Stimulated activated naive CD4-positive, alpha-beta T cell treated with Interleukin-2 at 50 U/mL for 16 hours (primary cell): ENCODE results near the gene CD72.

ENCODE experiments used
- DNase-seq: peaks from one replicate; lab custom pipeline; 2025; lab: John Stamatoyannopoulos, UW

The CD72 gene, protein sequence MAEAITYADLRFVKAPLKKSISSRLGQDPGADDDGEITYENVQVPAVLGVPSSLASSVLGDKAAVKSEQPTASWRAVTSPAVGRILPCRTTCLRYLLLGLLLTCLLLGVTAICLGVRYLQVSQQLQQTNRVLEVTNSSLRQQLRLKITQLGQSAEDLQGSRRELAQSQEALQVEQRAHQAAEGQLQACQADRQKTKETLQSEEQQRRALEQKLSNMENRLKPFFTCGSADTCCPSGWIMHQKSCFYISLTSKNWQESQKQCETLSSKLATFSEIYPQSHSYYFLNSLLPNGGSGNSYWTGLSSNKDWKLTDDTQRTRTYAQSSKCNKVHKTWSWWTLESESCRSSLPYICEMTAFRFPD

GRCh38 chr9:35618325-35618727 is at the start of gene CD72:
TSS of gene CD72 (minus strand) at chr9:35618413. CDS start at chr9:35618303, 110 bp downstream.
- DNase-seq: no peak

DNA sequence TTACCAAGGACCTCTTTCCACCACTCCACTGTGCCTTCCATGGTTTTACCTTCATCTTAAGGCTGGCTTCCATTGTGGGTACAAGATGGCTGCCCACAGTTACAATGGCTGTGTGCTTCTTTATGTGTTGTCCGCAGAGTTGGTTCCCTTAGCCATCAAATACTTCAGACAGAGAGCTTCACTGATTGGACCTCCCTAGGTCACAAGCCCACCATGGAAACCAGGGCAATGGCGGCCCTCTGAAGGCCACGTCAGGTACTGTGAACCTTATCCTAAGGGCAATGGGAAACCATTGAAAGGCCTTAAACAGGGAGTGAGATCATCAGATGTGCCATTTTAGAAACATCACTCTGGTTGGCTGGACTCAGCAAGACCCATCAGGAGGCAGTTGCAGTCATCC is 49.7 kb upstream of the CD72 start:
- DNase-seq: no peak

GRCh38 chr9:35666549-35666948 is 48.3 kb upstream of the CD72 start:
- DNase-seq: no peak

GRCh38 chr9:35666045-35666444 is 47.8 kb upstream of the CD72 start:
- no peak for DNase-seq

- DNase-seq: no peak
Observed at GRCh38 chr9:35665471-35665818, 47.2 kb upstream of the CD72 start.

GRCh38 chr9:35664531-35665470 is 46.6 kb upstream of the CD72 start, which contains the start of gene ARHGEF39:
TSS of gene ARHGEF39 (minus strand) at chr9:35665195. CDS start at chr9:35665169, 26 bp downstream.
- peak; percentile 65 for DNase-seq

DNA sequence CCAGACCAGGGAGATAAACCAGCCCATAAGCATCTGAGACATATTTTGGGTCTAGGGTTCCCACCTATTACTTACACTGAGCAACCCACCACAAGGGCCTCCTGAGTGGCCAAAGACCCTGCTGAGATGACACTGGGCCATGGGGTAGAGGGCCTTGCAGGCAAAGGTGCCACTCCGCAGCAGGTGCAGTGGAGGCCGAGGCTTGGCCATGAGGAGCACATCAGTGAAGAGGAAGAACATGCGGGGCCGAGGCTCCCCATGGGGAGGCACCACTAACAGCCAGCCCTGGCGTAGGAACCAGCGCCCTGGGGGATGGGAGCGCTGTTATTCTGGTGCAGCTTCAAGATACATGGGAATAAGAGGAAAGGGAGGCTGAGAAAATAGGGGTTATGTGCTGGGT is 44.2 kb upstream of the CD72 start:
- no peak for DNase-seq

GRCh38 chr9:35661756-35662350 is 43.6 kb upstream of the CD72 start:
- DNase-seq: no peak

DNA sequence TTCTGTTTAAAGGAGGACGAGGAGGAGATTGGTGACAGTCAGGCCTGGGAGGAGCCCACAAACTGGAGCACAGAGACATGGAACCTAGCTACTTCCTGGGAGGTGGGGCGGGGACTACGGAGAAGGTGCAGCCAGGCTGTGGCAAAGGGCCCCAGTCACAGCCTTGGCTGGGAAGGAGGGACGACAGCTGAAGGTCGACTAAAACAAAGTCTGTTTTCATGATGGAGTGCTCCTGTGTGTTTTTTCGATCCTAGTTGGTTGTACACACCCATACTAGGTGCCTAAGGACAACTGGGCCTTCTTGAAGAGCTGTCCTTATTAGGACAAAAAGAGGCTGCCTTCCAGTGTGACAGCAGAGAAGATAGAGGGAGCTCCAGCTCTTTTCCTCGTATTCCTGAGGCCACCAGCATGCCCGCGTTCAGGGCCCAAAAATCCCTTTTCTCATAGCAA is 42.8 kb upstream of the CD72 start:
- no peak for DNase-seq

- no peak for DNase-seq
Observed at GRCh38 chr9:35659340-35659739, 41.1 kb upstream of the CD72 start.

DNA sequence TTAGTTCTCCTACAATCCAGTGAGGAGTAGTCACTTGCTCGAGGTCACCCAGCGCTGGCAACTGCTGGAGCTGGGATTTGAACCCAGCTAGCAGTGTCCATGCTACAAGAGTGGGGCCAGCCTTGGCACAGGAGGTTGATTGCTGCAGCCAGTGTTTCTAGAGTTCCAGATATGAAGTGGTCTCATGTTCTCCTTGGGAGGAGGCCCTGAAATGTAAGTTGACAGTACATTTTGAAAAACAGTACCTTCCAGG is 40.7 kb upstream of the CD72 start:
- no peak for DNase-seq

- peak; percentile 73 for DNase-seq
Observed at GRCh38 chr9:35658137-35658967, 40.1 kb upstream of the CD72 start, which contains the start of gene CCDC107. TSS of gene CCDC107 (plus strand) at chr9:35658292. CDS start at chr9:35658380, 88 bp downstream.

- DNase-seq: peak; percentile 94
Observed at GRCh38 chr9:35657546-35658136, 39.4 kb upstream of the CD72 start, which contains the start of gene RMRP. TSS of gene RMRP (minus strand) at chr9:35658019.

DNA sequence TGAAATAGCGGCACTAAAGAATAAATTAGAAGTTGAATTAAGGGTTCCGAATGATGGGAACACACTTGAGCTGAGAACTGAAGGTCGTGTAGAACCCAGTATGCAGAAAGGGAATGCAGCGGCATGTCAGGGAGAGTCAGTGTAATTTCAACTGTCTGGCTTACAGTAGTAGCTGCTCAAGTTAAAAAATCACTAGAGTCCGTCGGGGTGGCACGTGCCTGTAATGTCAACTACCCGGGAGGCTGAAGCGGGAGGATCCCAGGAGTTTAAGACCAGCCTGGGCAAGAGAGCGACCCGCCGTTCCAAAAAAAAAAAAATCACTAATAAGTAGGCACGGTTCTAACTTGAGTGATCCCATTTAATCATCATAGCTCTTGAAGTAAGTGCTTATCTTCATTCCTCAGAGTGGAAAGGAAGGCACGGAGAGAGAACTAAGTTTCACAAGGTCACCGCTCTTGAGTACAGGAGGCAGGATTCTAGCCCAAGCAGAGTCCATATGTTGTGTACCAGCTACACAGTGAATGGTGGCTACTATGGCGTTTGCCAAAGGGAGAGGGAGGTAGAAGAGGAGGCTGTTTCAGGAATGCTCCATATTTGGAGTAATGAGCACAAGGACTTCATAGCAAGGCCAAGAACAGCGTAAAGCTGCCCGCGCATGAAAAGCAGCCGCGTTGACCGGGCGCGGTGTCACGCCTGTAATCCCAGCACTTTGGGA is 38.8 kb upstream of the CD72 start:
- no peak for DNase-seq

DNA sequence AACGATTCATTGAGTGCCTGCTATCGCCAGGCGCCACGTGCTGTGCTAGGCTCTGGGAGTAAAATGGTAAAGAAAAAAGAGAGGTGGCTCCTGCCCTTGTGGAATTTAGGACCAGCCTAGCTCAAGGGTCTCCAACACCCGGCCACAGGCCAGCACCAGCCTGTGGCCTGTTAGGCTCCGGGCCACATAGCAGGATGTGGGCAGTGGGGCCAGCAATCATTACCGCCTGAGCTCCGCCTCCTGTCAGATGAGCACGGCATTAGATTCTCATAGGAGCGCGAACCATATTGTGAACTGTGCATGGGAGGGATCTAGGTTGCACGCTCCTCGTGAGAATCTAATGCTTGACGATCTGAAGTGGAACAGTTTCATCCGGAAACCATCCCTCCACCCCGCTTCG is 38.1 kb upstream of the CD72 start:
- no peak for DNase-seq

- no peak for DNase-seq
Observed at GRCh38 chr9:35653611-35654010, 35.4 kb upstream of the CD72 start.

GRCh38 chr9:35652829-35653209 is 34.6 kb upstream of the CD72 start:
- DNase-seq: no peak

DNA sequence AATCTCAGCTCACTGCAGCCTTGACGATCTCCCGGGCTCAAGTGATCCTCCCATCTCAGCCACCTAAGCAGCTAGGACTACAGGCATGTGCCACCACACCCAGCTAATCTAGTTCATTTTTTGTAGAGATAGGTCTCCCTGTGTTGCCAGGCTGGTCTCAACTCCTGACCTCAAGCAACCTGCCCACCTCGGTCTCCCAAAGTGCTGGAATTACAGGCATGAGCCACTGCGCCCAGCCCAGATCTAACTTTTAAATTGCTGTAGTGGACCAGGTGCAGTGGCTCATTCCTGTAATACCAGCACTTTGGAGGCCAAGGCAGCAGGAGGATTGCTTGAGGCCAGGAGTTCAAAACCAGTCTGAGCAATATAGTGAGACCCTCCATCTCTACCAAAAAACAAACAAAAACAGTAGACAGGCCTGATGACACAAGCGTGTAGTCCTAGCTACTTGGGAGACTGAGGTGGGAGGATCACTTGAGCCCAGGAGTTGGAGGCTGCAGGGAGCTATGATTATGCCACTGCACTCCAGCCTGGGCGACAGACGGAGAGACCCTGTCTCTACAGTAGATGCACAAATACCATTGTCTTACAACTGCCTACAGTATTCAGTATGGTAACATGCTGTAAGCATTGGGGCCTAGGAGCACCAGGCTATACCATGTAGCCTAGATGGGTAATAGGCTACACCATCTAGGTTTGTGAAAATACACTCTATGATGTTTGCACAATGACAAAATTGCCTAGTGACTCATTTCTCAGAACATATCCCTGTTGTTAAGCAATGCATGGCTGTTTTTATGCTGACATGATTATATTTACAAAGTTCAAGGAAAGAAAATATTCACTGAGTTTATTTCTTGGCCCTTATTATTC is 34.0 kb upstream of the CD72 start:
- DNase-seq: no peak

- no peak for DNase-seq
Observed at GRCh38 chr9:35650341-35651158, 32.3 kb upstream of the CD72 start, which contains the start of gene SIT1. TSS of gene SIT1 (minus strand) at chr9:35650931. CDS start at chr9:35650853, 78 bp downstream.
